Cardiac septum (tissue), 1 donor: ENCODE measurements around the gene PCCA. TPM values are rescaled to one million over a fixed set of nuclear protein-coding genes. Genes with fewer than 3 reads are reported as not detected.
"Not testable (repeated sequence)": the region's sequence is repeated elsewhere in the genome, so short reads cannot be mapped to it uniquely, and the experiment has no call there.

Experiments
- DNase-seq: peaks from one replicate; pipeline ENCODE4 v3.0.0-alpha.2; 2020; ENCODE audit warnings: low spot score
- intact Hi-C: fragments of 100-400 bp; cut with DNase I; formaldehyde crosslinking; loops from one replicate; pipeline ENCODE4 v1.14.0; 2022
- total RNA-seq: library from RNA; stranded (reverse); fragmentation: NEBNext Ultra II Directional; extraction: Animal tissue kit (Norgen Biotek cat#: 25700); gene quantifications from one replicate; pipeline ENCODE4 v1.2.1, GENCODE V29; 2021
- donor health status: DM: no; HTN: no; CAD: no.

The PCCA gene
- total RNA-seq, 1 donor from 2014 or later = 51.2 TPM

DNA sequence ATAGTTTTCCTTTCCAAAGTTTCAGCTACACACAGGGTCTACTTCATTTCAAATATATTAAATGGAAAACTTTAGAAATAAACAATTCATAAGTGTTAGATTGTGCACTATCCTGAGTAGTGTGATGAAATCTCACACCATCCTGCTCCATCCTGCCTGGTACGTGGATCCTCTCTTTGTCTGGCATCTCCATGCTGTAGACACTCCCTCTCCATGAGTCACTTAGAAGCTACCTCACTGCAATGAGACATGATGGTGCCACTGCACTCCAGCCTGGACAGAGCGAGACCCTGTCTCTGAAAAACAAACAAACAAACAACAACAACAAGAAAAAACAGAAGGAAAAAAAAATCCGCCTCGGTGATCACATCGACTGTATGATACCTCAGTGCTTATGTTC, 191.8 kb downstream of the PCCA start:
- no peak for DNase-seq
- intact Hi-C loops = no loop called here

GRCh38 chr13:100282306-100282705, 193.4 kb downstream of the PCCA start:
- intact Hi-C loops, DNase-seq: not testable (repeated sequence)

- intact Hi-C loops = no loop called here
- DNase-seq = no peak
These were observed 201.4 kb downstream of the PCCA start for GRCh38 chr13:100290165-100290801.

GRCh38 chr13:100291624-100292023, 202.7 kb downstream of the PCCA start:
- DNase-seq = no peak
- intact Hi-C loops = no loop called here

DNA sequence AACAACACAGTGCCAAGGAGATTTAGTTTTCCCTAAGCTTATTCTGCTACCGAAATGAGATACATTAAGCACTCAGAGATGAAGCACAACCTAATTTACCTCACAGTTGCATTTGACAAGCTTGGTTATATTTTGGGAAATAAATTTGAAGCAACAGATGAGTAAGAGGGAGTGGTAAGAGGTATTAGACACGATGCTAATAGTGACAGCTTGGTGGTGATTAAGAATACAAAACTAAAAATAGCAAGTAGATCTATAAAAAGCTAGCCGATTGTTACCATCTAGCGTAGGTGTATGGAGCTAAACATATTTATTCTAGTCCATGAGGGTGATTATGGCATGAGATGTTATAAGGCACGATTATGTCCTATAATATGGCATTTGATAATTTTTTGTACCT, 208.5 kb downstream of the PCCA start:
- no peak for DNase-seq
- intact Hi-C loops = no loop called here

- DNase-seq = no peak
- intact Hi-C loops = no loop called here
These were observed 209.3 kb downstream of the PCCA start for GRCh38 chr13:100298116-100298681.

- intact Hi-C loops = no loop called here
- no peak for DNase-seq
These were observed 209.8 kb downstream of the PCCA start for GRCh38 chr13:100298691-100299090.

DNA sequence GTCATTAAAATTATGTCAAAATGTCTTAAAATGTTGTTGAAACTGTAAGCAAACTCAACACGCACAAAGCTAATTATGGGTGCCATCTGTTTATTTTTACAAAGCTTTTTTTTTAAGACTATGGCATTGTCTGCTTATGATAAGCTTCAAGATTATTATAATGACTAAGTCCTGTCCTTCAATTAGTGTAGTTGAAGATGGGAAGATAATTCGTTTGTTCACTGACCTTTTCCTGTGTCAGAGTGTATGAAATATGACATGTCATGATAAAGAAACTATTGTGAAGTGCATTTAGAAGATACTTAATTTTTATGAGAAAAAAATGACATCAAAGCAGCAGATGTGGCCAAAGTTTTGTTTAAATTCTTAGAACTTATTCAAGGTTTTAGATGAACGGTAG, 211.3 kb downstream of the PCCA start:
- DNase-seq = no peak
- intact Hi-C loops = no loop called here

GRCh38 chr13:100300708-100301107, 211.8 kb downstream of the PCCA start:
- intact Hi-C loops = no loop called here
- DNase-seq = no peak

DNA sequence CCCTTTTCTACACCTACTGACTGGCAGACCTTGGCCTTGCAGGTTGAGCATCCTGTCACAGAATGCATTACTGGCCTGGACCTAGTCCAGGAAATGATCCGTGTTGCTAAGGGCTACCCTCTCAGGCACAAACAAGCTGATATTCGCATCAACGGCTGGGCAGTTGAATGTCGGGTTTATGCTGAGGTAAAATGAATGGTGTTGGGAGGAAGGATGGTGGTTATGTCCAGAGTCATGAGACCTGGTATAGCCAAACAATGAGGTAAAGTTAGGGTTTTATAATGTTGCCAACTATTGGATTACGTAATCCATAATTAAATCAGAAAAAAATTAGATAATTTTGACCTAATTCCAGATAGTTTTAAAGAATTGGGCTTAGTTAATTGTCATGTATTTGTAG, 212.5 kb downstream of the PCCA start:
- no peak for DNase-seq
- intact Hi-C loops = no loop called here

DNA sequence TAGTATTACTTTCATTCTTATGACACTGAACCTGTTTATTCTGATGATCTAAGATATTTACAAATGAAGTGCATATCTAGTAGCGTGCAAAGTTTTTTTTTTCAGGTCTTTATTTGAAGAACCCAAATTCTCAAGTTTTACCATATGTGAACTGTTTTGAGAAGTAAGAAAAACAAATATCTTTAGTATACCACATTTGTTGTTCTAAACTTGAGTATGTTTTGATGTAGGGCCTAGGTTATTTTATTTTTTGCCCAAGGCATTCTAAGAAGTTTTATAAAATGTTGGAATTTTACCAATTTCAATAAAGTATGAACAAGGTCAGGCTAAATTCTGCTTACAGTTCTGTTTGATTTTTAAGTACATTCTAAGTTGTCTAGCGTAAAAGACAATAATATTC, 213.5 kb downstream of the PCCA start:
- intact Hi-C loops = no loop called here
- DNase-seq = no peak

- intact Hi-C loops = no loop called here
These were observed 215.3 kb downstream of the PCCA start for GRCh38 chr13:100304229-100304628.

GRCh38 chr13:100305398-100305797, 216.5 kb downstream of the PCCA start:
- intact Hi-C loops = no loop called here

More at GRCh38 chr13:100304229-100304628, 215.3 kb downstream of the PCCA start:
- no peak for DNase-seq

GRCh38 chr13:100306030-100306429, 217.1 kb downstream of the PCCA start:
- intact Hi-C loops = no loop called here

More at GRCh38 chr13:100305398-100305797, 216.5 kb downstream of the PCCA start:
- DNase-seq = no peak

DNA sequence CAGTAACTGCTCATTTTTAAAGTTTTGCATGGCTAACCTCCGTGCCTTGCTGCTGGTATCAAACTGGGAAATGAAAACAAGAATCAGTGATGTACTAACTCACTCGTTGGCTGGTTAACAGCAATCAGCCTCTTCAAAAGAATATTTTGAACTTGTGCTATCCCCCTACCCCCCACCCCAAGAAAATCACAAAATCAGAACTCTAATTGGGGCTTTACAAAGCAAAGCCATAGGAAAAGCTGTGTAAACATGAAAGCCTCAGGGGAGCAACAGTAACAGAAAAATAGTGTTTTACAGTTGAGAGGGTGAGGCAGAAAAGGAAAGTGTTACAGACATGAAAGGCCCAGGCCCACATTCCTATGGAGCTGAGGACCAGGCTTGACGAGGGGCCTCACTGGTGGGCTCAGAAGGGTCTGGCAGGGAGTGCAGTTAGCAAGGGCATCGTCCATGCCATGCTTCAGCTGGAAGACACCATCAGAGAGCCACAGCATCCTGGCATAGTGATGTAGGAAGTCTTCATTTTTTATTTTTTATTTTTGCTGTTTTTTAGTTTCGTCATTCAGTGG, 217.6 kb downstream of the PCCA start:
- DNase-seq = no peak
- intact Hi-C loops = no loop called here

More at GRCh38 chr13:100306030-100306429, 217.1 kb downstream of the PCCA start:
- DNase-seq = no peak

GRCh38 chr13:100314132-100314910, 225.4 kb downstream of the PCCA start:
- intact Hi-C loops = no loop called here

GRCh38 chr13:100315522-100315921, 226.6 kb downstream of the PCCA start:
- intact Hi-C loops = no loop called here

More at GRCh38 chr13:100314132-100314910, 225.4 kb downstream of the PCCA start:
- no peak for DNase-seq

GRCh38 chr13:100318473-100318872, 229.6 kb downstream of the PCCA start:
- intact Hi-C loops, DNase-seq: not testable (repeated sequence)

More at GRCh38 chr13:100315522-100315921, 226.6 kb downstream of the PCCA start:
- no peak for DNase-seq

DNA sequence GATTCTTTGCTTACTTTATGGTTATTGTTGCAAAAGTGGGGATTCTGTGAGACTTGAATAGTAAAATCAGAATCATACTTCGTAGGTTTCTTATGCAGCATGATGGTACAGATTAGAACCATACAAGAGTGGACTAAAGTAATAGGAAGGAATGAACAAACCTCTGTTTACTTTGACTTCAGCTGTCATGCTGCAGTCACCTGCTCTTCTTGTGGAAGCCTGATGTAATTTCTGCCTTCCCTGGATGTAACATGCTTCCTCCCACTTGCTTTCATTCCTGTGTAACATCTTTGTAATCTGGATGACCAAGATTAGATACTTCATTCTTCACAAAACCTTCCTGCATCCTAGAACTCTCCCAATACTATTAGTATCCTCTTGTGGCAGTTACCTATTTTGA, 235.0 kb downstream of the PCCA start:
- DNase-seq = no peak
- intact Hi-C loops = no loop called here

DNA sequence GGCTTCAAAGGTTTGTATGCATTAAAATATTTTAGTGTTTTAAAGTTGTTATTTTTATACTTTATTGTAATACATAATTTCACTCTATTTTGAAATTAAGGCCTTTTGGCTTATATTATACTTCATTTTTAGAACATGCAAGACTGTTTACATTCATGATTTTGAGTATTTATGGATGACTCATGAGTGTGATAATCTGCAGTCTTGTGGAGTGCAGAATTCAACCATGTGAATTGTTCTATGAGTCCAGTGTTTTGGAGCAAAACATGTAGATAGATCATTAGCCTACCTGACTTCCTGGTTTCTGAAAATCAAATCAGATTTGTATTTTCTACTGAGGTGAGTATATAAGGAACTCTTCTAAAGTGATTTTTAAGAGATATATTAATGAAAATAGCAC, 241.8 kb downstream of the PCCA start:
- DNase-seq = no peak
- intact Hi-C loops = no loop called here
